Activated effector memory CD4-positive, alpha-beta T cell treated with Interleukin-2 at 50 U/mL for 16 hours (primary cell): ENCODE data around the gene CREB3L2.
"Not testable (repeated sequence)": the region's sequence is repeated elsewhere in the genome, so short reads cannot be mapped to it uniquely, and the experiment has no call there.

ENCODE experiments used
- DNase-seq: peaks from one replicate; pipeline ENCODE4 v3.0.0-alpha.2; 2020

The CREB3L2 gene

GRCh38 chr7:137930581-137930980, 71.3 kb downstream of the CREB3L2 start:
- DNase-seq = no peak

- DNase-seq = no peak
Observed at GRCh38 chr7:137928626-137929025, 73.3 kb downstream of the CREB3L2 start.

GRCh38 chr7:137927386-137927785, 74.5 kb downstream of the CREB3L2 start:
- DNase-seq = no peak

- not testable (repeated sequence) for DNase-seq
Observed at GRCh38 chr7:137926206-137926605, 75.7 kb downstream of the CREB3L2 start.

- no peak for DNase-seq
Observed at GRCh38 chr7:137925754-137926153, 76.1 kb downstream of the CREB3L2 start.

- no peak for DNase-seq
Observed at GRCh38 chr7:137925091-137925490, 76.8 kb downstream of the CREB3L2 start.

GRCh38 chr7:137923380-137923779, 78.5 kb downstream of the CREB3L2 start:
- DNase-seq = no peak

GRCh38 chr7:137920637-137921399, 81.1 kb downstream of the CREB3L2 start:
- no peak for DNase-seq

- no peak for DNase-seq
Observed at GRCh38 chr7:137919987-137920386, 81.9 kb downstream of the CREB3L2 start.

- no peak for DNase-seq
Observed at GRCh38 chr7:137916980-137917645, 84.8 kb downstream of the CREB3L2 start.

- no peak for DNase-seq
Observed at GRCh38 chr7:137916564-137916963, 85.3 kb downstream of the CREB3L2 start.

GRCh38 chr7:137915266-137915665, 86.6 kb downstream of the CREB3L2 start:
- DNase-seq = no peak

GRCh38 chr7:137913985-137914384, 87.9 kb downstream of the CREB3L2 start:
- no peak for DNase-seq

GRCh38 chr7:137909042-137909441, 92.8 kb downstream of the CREB3L2 start:
- DNase-seq = no peak

- no peak for DNase-seq
Observed at GRCh38 chr7:137908106-137908505, 93.8 kb downstream of the CREB3L2 start.

- not testable (repeated sequence) for DNase-seq
Observed at GRCh38 chr7:137906636-137907035, 95.2 kb downstream of the CREB3L2 start.

GRCh38 chr7:137904833-137905232, 97.1 kb downstream of the CREB3L2 start:
- no peak for DNase-seq

GRCh38 chr7:137903382-137904169, 98.3 kb downstream of the CREB3L2 start:
- DNase-seq = peak; percentile 21

GRCh38 chr7:137900137-137900536, 101.7 kb downstream of the CREB3L2 start:
- DNase-seq = no peak

GRCh38 chr7:137898839-137899721, 102.8 kb downstream of the CREB3L2 start:
- peak; percentile 58 for DNase-seq

- no peak for DNase-seq
Observed at GRCh38 chr7:137895301-137896221, 106.3 kb downstream of the CREB3L2 start.
